GM18508 (cell line): Measurements from ENCODE around the gene CARTPT.

Experiments
- ATAC-seq: cut with Tn5 transposase; IDR thresholded peaks from one replicate; pipeline ENCODE4 v1.9.1; 2021; ENCODE audit warnings: moderate number of reproducible peaks; ENCODE audit not compliant: insufficient read depth, unreplicated experiment

CARTPT gene

GRCh38 chr5:71719063-71719964 is at the start of gene CARTPT:
CARTPT (plus strand) TSS chr5:71719275; CDS start chr5:71719294, 19 bp downstream.
- no peak for ATAC-seq

- ATAC-seq = no peak
Observed at GRCh38 chr5:71677977-71678376, 41.1 kb upstream of the CARTPT start.

GRCh38 chr5:71679714-71680113 is 39.4 kb upstream of the CARTPT start:
- ATAC-seq = no peak

GRCh38 chr5:71680510-71680909 is 38.6 kb upstream of the CARTPT start:
- no peak for ATAC-seq

GRCh38 chr5:71681296-71681695 is 37.8 kb upstream of the CARTPT start:
- ATAC-seq = no peak

- no peak for ATAC-seq
Observed at GRCh38 chr5:71684309-71684708, 34.8 kb upstream of the CARTPT start.

- ATAC-seq = no peak
Observed at GRCh38 chr5:71693828-71694427, 25.1 kb upstream of the CARTPT start.

- ATAC-seq = no peak
Observed at GRCh38 chr5:71695071-71695470, 24.0 kb upstream of the CARTPT start.

GRCh38 chr5:71695595-71695994 is 23.5 kb upstream of the CARTPT start:
- ATAC-seq = no peak

GRCh38 chr5:71697967-71698366 is 21.1 kb upstream of the CARTPT start:
- ATAC-seq = no peak

- ATAC-seq = no peak
Observed at GRCh38 chr5:71699233-71699632, 19.8 kb upstream of the CARTPT start.

- ATAC-seq = no peak
Observed at GRCh38 chr5:71699751-71700150, 19.3 kb upstream of the CARTPT start.

- ATAC-seq = no peak
Observed at GRCh38 chr5:71700803-71701202, 18.3 kb upstream of the CARTPT start.

GRCh38 chr5:71701407-71701806 is 17.7 kb upstream of the CARTPT start:
- ATAC-seq = no peak

- ATAC-seq = no peak
Observed at GRCh38 chr5:71703941-71704340, 15.1 kb upstream of the CARTPT start.

- no peak for ATAC-seq
Observed at GRCh38 chr5:71705421-71705820, 13.7 kb upstream of the CARTPT start.

GRCh38 chr5:71706906-71707305 is 12.2 kb upstream of the CARTPT start:
- ATAC-seq = no peak

GRCh38 chr5:71711610-71712009 is 7.5 kb upstream of the CARTPT start:
- ATAC-seq = no peak

- ATAC-seq = no peak
Observed at GRCh38 chr5:71714911-71715310, 4.2 kb upstream of the CARTPT start.

GRCh38 chr5:71727978-71728377 is 8.9 kb downstream of the CARTPT start:
- no peak for ATAC-seq

GRCh38 chr5:71731015-71731414 is 11.9 kb downstream of the CARTPT start:
- ATAC-seq = no peak

- no peak for ATAC-seq
Observed at GRCh38 chr5:71732011-71732410, 12.9 kb downstream of the CARTPT start.
